ENCODE data around the gene RYR2. TPM values are rescaled to one million over a fixed set of nuclear protein-coding genes. Genes with fewer than 3 reads are reported as not detected.

RYR2 gene
- total and polyA plus RNA-seq, 9 of the 15 experiments (the other 6 are each of a cell fraction or from before 2014, with no cell fraction given): 0.03 to 0.42 (median 0.14) TPM

GRCh38 chr1:237059244-237059643 is 17.3 kb downstream of the RYR2 start:
- ChIA-PET POLR2A (no interaction called here), CTCF (ENCODE audit: low intra/inter-chr PET ratio) (no interaction called here)
- Histone ChIP-seq H3K27ac (ENCODE audit: extremely low read depth, low read depth, low read length) (no peak overlapping the region), H3K4me3 (no peak overlapping the region), H2AFZ (ENCODE audit: low read depth, low read length) (no peak overlapping the region), H3K36me3 (ENCODE audit: control insufficient read depth, insufficient read depth, low read length) (no peaks in the 10 kb centered on the region), H3K9me1 (ENCODE audit: control insufficient read depth, insufficient read depth, low read length) (no peaks in the 10 kb centered on the region), H3K9me3 (replicated peaks; ENCODE audit: control insufficient read depth, insufficient read depth, low read depth, low read length) (no peaks in the 10 kb centered on the region), H3K79me2 (ENCODE audit: control insufficient read depth, insufficient read depth, low read length) (no peaks in the 10 kb centered on the region), H3K9ac (ENCODE audit: insufficient read depth in 1 of 2, low read depth in 2 of 2, low read length in 2 of 2) (no peak overlapping the region), H4K20me1 (replicated peaks; ENCODE audit: control insufficient read depth, insufficient read depth, low read length) (no peaks in the 10 kb centered on the region), H3K27me3 (ENCODE audit: control insufficient read depth in 2 of 2, insufficient read depth in 2 of 2, low read length in 2 of 2) (0 out of 5 replicates have a peak, but pooled peaks cover 0 to 7% of the 10 kb centered on the region in 2 experiments), H3K4me2 (ENCODE audit: insufficient read depth, low read length) (no peak overlapping the region), H3K4me1 (replicated peaks in 1 of 2; ENCODE audit: control insufficient read depth in 2 of 2, insufficient read depth in 2 of 2, low read length in 2 of 2) (no peaks in the 10 kb centered on the region)
- no peak for ATAC-seq
- no peak for DNase-seq (ENCODE audit: extremely low read depth in 1 of 4, low spot score in 3 of 4)
- in situ Hi-C loops (cut with MboI) (no loop called here), intact Hi-C loops (cut with micrococcal nuclease) (no loop called here)
- 1% methylated on average over 3 of the region's 3 CpGs for whole genome bisulfite sequencing (ENCODE audit: insufficient coverage, low coverage, missing lambda C conversion rate)
- no TSS peak for BruUV-seq (replicated peaks)
- FAIRE-seq: no peak
- TF ChIP-seq ZNF24 (IDR thresholded peaks at IDR 0.05) (no peak), ZKSCAN3 (CRISPR knock-in tag; IDR thresholded peaks at IDR 0.05) (no peak), IRF1 (CRISPR knock-in tag; IDR thresholded peaks at IDR 0.05; ENCODE audit: borderline replicate concordance) (no peak), MEIS2 (IDR thresholded peaks at IDR 0.05; ENCODE audit: partially characterized antibody) (no peak), HDGF (IDR thresholded peaks at IDR 0.05) (no peak), CGGBP1 (CRISPR knock-in tag; IDR thresholded peaks at IDR 0.05) (no peak), CCNT2 (IDR thresholded peaks at IDR 0.05; ENCODE audit: borderline replicate concordance, extremely low read depth, insufficient read length, low read depth, low read length) (no peak), ZBTB12 (CRISPR knock-in tag; IDR thresholded peaks at IDR 0.05) (no peak), ZNF282 (CRISPR knock-in tag; IDR thresholded peaks at IDR 0.05) (no peak), CREBBP (IDR thresholded peaks at IDR 0.05; ENCODE audit: low read depth, low read length) (no peak), SIRT6 (IDR thresholded peaks at IDR 0.05; ENCODE audit: low read depth, low read length) (no peak)
